ENCODE data around the gene TATDN3.
A peak's percentile ranks its signal among the peaks of the same experiment; 100 is the strongest.

Gene TATDN3

GRCh38 chr1:212847549-212847948 is 55.9 kb downstream of the TATDN3 start, which contains the start of gene SPATA45:
Gene SPATA45 (minus strand): TSS chr1:212847649. CDS start chr1:212836149, 11,500 bp downstream.
- DNase-seq (ENCODE audit: low read depth), result no peak
- TF ChIP-seq CTCF (IDR thresholded peaks at IDR 0.05; ENCODE audit: low read depth, low read length, missing control alignments), result no peak
- H3K4me3 ChIP-seq (ENCODE audit: low read depth, low read length), result no peak within 1 kb of the TSS

- no peak for DNase-seq (ENCODE audit: low read depth)
- TF ChIP-seq CTCF (IDR thresholded peaks at IDR 0.05; ENCODE audit: low read depth, low read length, missing control alignments), result no peak
- no peak overlapping the region for H3K4me3 ChIP-seq (ENCODE audit: low read depth, low read length)
Observed at GRCh38 chr1:212852105-212852688, 60.5 kb downstream of the TATDN3 start.

GRCh38 chr1:212853658-212854057 is 62.0 kb downstream of the TATDN3 start:
- TF ChIP-seq CTCF (IDR thresholded peaks at IDR 0.05; ENCODE audit: low read depth, low read length, missing control alignments), result no peak

GRCh38 chr1:212856755-212857154 is 65.1 kb downstream of the TATDN3 start:
- peak overlapping the region; percentile 88 for H3K4me3 ChIP-seq (ENCODE audit: low read depth, low read length)
- no peak for TF ChIP-seq CTCF (IDR thresholded peaks at IDR 0.05; ENCODE audit: low read depth, low read length, missing control alignments)
- no peak for DNase-seq (ENCODE audit: low read depth)

More at GRCh38 chr1:212853658-212854057, 62.0 kb downstream of the TATDN3 start:
- no peak for DNase-seq (ENCODE audit: low read depth)
- H3K4me3 ChIP-seq (ENCODE audit: low read depth, low read length), result no peak overlapping the region

- DNase-seq (ENCODE audit: low read depth), result peak; percentile 86
- peak within 1 kb of the TSS; percentile 88 for H3K4me3 ChIP-seq (ENCODE audit: low read depth, low read length)
- no peak for TF ChIP-seq CTCF (IDR thresholded peaks at IDR 0.05; ENCODE audit: low read depth, low read length, missing control alignments)
Observed at GRCh38 chr1:212857992-212858460, 66.3 kb downstream of the TATDN3 start, which contains the start of gene FLVCR1. Gene FLVCR1 (plus strand): TSS chr1:212858275. CDS start chr1:212858453, 178 bp downstream.

GRCh38 chr1:212858461-212859265 is 67.0 kb downstream of the TATDN3 start:
- no peak for TF ChIP-seq CTCF (IDR thresholded peaks at IDR 0.05; ENCODE audit: low read depth, low read length, missing control alignments)
- H3K4me3 ChIP-seq (ENCODE audit: low read depth, low read length), result peak overlapping the region; percentile 88
- no peak for DNase-seq (ENCODE audit: low read depth)
